Stimulated activated CD4-positive, alpha-beta T cell treated with anti-CD3 and anti-CD28 coated beads, Interleukin-1b, Interleukin-23, amount 100 ng/mL, for 48 hours (primary cell): ENCODE data around the gene COA8.

ENCODE experiments used
- DNase-seq: peaks from one replicate; pipeline ENCODE4 v3.0.0-alpha.2; 2020

COA8 gene

GRCh38 chr14:103550451-103551337 is 12.1 kb upstream of the COA8 start:
- DNase-seq: no peak

DNA sequence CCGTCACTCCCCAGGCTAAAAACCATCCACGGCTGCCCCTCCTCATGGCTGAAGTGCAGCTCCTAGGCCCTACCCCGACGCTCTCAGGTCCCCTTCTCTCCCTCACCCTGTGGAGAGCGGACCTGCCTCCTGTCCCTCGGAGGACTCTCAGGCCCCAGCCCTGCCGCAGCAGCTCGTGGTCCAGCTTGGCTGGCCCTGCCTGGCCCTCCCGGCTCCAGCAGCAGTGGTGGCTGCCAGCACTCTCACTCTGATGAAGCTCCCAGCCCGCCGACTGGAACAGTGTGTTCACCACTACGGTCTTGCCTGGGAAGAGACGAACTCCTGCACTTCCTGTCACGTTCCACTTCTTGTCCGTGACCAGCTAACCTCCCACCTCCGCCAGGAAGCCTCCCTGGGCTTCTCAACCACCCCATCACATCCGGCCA is 11.4 kb upstream of the COA8 start:
- no peak for DNase-seq

DNA sequence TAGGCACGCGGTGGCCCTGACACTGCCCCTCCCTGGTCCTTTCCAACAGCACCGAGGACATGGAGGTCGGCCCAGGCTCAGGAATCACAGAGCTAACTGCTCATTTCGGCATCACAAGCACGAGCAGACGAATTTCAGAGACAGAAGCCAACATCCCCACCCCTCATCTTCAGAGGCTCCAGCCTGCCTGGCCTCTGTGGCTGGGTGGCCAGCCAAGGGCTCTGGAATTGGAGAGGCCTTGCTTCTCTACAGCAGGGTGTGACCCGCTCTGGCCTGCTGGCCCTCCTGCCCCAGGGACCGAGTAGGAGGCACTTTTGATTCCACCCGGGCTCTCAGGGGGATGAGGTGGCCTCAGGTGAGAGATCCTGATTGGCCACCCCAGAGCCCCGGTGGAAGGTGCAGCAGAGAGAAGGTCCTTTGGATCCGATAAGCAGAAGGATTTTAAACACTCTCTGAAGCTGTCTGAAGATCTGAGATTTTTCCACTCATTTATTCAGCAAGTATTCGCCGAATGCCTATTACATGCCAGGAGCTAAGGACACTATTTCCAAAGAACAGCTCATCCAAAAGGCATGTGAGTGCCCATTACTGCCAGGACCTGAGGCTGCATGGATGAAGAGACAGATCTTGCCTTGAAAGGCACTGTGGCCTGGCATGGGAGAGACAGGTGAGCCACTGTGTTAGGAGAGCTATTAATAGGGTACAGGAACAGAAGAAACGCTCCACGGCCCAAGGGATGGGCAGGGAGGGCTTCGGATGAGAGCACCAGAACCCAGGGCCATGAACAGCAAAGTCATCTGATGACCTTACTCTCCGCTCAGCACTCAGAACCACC is 10.5 kb upstream of the COA8 start:
- no peak for DNase-seq

- no peak for DNase-seq
These were observed 9.9 kb upstream of the COA8 start for GRCh38 chr14:103552846-103553210.

DNA sequence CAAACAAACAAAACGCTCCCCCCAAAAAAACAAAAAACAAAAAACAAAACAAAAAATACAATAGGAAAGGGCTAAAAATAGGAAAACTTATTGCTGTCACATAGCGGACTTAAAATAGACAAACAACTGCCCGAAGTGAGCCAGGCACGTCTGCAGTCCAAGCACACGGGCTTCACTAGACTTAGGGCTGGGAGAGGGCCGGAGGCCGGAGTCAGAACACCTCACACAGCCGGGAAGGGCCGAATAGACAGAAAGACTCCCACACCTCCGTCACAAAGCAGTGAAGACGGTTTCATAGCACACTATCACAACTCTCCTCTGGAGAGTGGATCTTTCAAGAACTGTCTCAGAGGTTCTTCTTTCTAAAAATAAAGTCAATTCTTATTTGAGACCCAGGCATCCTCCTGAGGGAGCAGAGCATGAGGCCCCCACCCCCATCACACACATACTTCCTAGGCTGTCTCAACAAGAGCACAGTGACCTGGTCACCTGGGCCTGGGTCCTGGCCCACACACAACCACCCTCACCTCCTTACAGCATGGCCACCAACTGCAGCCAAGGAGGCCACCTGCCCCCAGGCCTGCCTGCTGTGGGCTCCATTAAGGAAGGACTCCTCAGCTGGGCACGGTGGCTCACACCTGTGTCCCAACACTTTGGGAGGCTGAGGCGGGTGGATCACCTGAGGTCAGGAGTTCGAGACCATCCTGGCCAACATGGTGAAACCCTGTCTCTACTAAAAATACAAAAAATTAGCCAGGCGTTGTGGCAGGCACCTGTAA is 7.0 kb upstream of the COA8 start:
- DNase-seq: no peak

GRCh38 chr14:103556946-103557758 is 5.6 kb upstream of the COA8 start:
- DNase-seq: no peak

DNA sequence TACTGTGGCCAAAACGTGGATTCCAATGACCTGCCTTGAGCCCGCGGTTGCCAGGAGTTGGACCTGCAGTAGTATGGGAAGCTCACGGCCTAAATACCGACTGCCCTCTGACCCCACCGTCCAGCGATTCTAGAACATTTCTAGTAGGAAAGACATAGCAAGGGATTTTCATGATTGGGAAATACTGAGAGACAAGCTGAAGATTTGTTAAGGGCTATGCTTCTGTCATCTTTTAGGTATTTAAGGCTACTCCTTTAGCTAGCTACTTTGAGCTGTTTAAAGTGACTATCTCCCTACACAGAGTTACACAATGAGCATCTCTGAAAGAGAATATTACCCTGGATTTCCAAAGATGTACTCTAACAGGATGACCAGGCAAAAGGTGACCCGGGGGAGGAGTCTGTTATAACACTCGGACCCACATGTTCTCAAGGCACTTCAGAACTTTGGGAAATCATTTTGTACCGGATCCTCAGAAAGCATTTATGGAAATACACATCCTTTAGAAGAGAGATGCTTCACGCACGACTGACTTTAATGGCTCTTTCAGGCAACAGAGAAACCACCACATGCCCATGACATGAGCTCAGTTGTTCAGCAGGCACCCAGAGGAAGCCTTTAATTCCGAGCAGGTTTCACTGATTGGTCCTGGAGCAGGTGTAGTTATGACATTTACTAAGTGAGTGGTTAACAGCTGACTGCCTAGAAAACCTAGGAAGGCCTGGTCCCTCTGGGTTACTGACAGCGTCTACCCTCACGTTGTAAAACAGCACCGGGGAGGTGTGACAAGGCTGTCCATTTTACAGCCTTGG is 4.5 kb upstream of the COA8 start:
- DNase-seq: no peak

DNA sequence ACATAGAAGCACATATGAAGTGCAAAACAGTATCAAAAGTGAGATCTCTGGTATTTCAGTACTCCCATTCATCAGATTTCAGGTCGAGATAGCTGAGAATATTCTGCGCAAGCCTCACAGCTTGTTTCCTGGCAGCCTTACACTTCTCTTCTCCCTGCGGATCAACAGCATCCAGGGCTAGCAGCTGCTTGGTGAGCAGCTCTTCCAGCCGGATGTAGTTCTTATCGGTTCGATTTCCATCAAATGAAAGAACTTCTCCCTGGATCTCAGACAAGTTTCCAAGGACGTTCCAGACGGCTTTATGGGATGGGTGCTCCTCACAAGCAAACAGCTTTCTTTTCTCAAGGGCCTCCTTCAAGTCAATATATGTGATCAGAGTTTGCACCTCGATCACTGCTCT is 3.0 kb upstream of the COA8 start:
- DNase-seq: no peak

- DNase-seq: no peak
These were observed 2.1 kb upstream of the COA8 start for GRCh38 chr14:103560691-103561090.

- DNase-seq: peak; percentile 56
These were observed 1.2 kb upstream of the COA8 start for GRCh38 chr14:103561381-103562178.

GRCh38 chr14:103562179-103562428 is 656 bp upstream of the COA8 start:
- DNase-seq: no peak

- DNase-seq: no peak
These were observed 463 bp downstream of the COA8 start for GRCh38 chr14:103563226-103563620.

DNA sequence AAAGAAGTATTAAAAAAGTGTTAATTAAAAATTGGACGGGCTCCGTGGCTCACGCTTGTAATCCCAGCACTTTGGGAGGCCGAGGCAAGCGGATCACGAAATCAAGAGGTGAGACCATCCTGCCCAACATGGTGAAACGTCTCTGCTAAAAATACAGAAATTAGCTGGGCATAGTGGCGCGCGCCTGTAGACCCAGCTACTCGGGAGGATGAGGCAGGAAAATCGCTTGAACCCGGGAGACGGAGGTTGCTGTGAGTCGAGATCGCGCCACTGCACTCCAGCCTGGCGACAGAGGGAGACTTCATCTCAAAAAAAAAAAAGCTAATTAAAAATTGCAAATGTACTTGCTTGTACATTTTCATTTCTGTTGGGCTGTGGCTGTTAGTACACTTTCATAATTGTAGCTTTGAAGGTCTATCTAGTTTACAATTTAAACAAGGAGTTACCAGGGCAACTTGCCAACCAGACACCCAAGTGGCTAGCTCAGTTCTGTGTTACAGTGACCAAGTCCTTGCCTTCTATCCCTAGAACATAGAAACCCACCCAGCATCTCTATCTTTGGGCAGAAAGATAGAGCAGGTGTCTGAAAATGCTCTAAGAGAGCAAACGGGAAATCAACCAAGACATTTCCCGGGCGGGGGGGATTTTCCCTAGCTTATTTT is 1.2 kb downstream of the COA8 start:
- DNase-seq: no peak

- no peak for DNase-seq
These were observed 6.2 kb downstream of the COA8 start for GRCh38 chr14:103568952-103569351.

GRCh38 chr14:103569408-103569807 is 6.6 kb downstream of the COA8 start:
- DNase-seq: no peak

DNA sequence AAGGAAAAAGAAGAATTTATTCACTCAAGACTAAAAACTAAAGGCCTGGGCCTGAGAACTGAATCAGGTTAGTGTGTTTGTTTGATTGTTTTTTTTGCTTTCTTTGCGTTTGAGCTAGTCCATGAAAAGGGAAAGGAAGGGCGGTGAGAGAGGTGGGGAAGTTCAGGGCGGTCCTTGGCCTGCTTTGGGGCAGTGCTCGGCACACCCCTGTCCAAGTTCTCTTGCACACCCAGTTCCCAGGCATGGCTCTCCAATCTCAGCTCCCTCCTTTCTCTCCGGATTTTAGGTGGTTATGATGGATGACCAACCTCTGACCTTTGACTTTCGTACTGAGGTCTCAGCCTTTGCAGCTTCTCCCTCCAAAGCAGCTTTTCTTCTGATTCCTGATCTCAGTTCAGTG is 11.3 kb downstream of the COA8 start:
- DNase-seq: no peak

GRCh38 chr14:103574707-103575285 is 12.0 kb downstream of the COA8 start:
- no peak for DNase-seq

GRCh38 chr14:103576371-103577024 is 13.7 kb downstream of the COA8 start:
- no peak for DNase-seq

GRCh38 chr14:103578401-103579075 is 15.8 kb downstream of the COA8 start:
- no peak for DNase-seq
